Activated T-helper 1 cell treated with Interleukin-2 at 50 U/mL for 16 hours (primary cell): Measurements from ENCODE around the gene PSMC5.

ENCODE experiments used
- DNase-seq: peaks from one replicate; pipeline ENCODE4 v3.0.0-alpha.2; 2020; ENCODE audit warnings: low read depth

The PSMC5 gene

DNA sequence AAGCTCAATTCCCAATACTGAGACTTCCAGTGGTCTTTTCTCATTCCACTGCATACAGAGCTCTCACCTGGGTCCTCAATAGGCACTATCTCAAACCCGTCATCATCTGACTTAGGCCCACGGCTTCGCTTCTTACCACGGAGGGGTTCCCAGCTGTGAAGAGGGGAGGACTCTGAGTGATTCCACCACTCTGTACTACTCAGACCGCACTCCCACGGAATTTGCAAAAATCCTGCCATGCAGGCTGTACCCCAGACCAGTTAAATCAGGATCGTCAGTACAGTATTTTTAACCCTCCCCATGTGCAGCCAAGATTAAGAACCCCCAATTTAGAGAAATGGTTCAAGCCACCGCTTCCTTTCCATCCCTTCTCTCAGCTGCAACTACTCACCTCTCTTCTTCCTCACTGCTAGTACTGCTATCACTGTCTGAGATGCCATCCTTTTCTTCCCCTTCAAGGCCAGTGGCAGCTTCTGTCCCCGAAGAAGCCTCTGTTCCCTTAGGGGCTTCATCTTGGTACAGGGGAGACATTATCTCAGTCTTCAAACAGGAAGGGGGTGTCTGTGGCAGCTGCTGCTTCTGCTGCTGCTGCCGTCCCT, 6.2 kb upstream of the PSMC5 start:
- no peak for DNase-seq

DNA sequence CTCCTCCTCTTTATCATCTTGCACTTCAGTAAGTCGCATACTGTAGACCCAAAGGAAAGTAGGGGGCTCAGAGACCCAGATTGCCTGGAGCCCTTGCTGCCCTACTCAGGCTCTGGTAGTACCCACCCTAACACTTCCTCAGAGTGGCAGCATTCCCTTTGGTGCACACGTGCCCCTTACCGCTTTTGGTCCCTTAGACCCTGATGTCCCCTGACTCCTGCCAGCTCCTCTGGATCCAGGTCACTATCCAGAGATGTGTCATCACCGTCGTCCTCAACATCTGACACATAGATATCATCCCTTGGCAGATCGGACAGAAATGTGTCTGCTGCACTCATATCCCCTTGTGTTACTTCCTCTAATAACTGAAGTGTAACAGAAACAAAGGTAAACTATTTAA, 5.4 kb upstream of the PSMC5 start:
- no peak for DNase-seq

DNA sequence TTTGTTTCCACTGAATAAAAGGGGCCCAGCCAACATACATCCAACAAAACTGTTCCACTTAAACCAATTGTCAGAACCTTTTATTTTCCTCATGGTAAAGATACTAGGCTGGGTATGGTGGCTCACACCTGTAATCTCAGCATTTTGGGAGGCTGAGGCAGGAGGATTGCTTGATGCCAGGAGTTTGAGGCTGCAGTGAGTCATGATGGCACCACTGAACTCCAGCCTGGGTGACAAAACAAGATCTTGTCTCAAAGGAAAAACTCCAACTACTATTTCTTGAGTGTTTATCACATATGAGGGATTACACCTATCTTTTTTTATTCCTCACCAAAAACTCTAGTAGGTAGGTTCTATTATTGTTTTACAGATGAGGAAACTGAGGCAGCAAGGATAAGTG, 4.7 kb upstream of the PSMC5 start:
- DNase-seq = no peak

DNA sequence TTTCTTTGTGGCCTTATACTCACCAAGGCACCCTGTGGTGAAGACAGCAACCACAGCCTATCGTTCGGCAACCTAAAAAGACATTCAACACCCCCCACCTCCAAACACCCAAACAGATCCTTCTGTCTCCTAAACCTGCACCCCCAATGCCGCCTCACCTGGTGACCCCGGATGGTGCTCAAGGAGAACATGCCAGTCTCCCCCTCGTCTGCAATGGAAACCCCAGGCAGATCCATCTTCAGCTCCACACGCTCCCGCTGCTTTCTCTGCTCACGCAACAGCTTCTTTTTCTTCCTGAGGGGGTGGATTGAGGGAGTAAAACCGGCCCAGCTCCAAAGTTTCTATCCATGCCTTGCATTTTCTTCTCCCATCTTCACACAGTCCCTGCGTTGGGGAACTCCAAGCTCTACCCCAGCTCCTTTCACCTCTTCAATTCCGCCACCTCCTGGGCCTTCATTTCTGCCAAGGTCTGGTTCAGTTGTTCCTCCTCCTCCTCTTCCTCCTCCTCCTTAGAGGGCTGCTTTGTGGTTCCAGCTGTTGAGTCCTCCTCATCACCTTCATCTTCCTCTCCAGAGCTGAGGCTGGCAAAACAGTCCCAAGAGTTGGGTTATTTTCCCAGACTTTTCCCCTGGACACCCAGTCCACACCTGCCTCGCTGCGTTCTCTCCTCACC, 3.4 kb upstream of the PSMC5 start:
- DNase-seq = no peak

DNA sequence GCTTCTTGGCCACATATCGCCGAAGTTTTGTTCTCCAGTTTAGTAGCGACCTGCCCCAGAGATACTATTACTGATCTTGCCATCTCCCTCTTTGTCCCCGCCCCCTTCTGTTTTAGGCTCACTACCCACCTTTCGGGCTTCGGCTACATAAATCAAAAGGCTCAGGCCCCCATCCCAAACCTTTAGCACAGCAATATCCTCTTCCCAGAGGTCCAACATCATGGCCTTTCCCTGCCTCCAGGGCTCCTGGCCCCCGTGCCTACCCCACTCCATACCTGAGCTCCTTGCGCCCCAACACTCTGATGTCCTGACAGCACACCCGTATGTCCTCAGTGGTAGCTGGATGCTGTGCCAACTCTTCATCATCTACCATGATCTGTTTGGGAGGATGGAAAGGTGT, 2.9 kb upstream of the PSMC5 start:
- no peak for DNase-seq

DNA sequence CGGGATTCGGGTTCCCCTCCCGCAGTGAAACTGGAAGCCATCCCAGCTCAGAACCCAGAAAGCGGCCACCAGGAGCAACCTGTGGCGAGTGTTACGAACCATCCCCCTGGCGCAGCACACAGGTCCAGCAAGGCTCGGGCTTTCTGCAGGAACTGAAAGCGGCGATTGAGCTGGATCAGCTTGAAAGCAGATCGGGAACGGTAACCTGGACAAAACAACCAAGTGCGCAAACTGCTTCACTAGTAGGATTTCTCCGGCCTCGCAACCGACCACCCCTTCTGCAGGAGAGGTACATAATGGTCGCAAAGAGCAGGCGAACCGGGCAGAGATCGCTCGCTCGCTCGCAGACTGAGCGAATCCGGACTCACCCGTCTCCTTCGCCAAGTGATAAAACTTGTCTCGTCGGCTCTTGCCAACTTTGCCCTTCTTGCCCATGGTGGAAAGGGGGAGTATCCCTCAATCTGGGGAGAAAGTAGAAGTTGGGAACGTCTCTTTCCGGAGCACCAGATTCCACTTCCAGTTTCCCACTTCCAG, 696 bp upstream of the PSMC5 start:
- DNase-seq = no peak

DNA sequence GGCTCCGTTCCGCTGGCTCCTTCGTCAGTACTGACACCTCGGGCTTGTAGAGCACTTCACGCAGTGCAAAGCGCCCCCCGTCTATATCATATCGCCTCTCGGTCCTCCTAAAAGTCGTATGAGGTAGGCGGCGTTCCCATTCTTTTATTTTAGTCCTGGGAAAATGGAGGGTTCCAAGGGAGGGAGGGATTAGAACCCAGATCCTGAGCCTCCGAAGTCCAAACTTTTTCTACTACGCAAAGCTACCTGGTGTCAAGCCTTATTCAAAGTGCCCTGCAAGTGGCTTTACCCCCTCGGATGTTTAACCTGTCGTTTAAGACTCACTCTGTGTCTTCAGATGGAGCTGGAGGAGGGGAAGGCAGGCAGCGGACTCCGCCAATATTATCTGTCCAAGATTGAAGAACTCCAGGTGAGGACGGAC, 580 bp downstream of the PSMC5 start:
- no peak for DNase-seq

DNA sequence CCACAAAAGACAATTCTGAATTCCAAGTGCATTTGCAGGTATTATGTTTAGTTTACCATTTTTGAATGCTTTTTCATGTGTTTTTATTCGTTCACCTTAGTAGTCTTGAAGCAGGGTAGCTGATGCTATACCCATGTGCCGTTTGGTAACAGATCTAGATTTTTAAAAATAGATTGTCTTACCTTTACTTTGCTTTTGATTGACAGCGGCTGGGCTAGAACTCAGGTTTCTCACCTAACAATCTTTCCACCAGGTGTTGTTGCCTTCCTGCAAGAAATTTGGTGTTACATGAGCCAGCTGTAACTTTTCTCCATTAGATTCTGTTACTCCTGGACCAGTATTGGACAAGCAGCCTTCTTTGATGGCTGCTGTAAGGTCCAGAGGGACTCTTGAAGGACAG, 1.7 kb downstream of the PSMC5 start:
- no peak for DNase-seq

DNA sequence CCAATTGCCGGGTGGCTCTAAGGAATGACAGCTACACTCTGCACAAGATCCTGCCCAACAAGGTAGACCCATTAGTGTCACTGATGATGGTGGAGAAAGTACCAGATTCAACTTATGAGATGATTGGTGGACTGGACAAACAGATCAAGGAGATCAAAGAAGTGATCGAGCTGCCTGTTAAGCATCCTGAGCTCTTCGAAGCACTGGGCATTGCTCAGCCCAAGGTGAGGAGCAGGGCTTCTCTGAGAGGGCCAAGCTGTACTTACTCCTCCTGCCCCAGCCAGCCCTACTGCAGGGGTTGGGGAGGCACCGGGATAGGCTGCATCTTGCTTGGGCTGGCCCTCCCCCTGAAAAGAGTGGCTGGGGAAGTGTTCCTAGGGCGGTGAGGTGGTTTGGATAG, 3.0 kb downstream of the PSMC5 start:
- no peak for DNase-seq

DNA sequence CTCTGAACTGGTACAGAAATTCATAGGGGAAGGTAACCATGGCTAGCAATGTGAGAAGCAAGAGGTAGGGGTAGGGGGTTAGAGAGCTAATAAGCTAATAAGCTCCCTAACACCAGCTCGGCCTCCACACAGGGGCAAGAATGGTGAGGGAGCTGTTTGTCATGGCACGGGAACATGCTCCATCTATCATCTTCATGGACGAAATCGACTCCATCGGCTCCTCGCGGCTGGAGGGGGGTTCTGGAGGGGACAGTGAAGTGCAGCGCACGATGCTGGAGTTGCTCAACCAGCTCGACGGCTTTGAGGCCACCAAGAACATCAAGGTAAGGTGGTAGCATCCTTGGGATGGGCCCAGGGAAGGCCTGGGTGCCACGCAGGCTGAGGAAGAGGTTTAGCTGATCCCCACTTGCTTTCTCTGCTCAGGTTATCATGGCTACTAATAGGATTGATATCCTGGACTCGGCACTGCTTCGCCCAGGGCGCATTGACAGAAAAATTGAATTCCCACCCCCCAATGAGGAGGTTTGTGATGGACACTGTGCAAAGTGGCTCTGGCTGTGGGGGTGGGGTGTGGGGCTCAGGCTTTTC, 3.8 kb downstream of the PSMC5 start:
- no peak for DNase-seq

DNA sequence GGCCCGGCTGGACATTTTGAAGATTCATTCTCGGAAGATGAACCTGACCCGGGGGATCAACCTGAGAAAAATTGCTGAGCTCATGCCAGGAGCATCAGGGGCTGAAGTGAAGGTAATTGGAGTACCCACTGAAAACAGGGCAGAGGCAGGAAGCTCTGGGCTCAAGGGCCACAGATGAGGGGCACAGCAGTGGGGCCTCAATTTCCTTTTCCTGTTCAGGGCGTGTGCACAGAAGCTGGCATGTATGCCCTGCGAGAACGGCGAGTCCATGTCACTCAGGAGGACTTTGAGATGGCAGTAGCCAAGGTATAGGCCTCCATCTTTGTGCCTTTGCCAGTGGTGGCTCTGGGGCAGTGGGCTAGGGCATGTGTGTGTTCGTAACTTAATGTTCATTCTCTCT, 4.3 kb downstream of the PSMC5 start:
- no peak for DNase-seq

DNA sequence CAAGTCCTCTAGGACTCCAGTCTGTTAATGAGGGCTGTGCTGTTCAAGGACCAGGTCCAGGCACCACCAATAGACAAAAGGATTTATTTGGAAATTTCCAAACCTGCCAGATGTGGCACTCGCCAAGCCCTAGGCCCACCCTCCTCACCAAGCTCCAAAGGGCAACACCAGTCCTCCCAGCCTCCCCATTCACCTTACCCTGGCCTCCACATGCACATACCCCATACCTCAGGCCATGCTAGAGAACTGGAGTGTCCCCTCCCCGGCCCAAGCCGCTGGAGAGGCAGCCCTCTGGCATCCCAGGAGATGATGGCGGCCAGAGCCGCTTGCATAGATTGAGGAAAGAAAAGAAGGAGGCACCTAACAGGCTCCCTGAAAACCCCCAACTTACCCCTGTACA, 4.8 kb downstream of the PSMC5 start:
- DNase-seq = no peak

DNA sequence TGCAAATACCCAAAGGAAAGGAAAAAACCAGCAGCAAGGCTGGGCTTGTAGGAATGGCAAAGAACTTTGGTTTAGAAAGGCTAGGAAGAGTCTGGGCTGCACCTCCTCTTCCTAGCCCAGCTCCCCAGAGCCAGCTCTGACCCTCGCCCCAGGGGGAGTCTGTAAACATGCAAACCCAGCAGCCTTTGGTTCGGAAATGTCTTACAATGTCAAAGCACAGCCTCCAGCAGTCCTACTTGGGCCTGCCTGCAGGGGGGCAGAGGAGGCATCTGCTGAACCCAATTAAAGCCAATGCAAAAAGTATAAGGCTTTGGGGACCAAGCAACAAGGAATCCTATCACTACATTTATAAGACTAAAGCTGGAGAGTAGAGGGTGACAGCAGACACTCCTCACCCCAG, 5.2 kb downstream of the PSMC5 start:
- DNase-seq = no peak

DNA sequence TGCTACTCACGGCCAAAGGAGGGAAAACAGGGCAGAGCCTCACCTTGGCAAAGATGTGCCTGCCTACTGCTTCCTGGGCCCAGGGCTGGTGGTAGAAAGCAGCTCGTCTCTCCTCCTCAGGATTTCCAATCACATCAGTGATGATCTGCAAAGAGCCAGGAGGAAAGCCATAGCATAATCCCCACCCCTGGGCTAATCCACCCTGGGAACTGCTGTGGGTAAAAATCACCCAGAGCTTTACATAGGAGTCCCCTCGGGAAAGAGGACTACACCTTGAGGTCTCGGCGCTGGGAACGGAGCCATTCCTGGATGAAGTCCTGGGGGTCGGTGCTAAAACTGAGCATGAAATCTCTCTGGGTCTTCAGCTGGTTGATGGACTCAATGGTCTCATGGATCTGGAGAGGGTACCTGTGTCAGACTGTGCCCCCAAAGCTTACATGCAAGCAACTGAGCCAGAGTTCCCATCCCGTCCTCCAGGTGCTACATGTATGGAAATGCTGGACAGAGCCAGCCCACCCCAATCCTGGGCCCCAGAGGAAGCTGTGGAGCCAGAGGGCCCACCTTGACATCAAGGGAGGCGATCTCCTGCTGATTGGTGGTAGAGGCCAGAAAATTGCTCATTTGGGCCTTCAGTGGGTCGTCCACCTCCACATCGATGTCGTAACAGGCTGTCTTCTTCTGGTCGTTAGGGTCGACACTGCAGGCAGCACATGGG, 6.0 kb downstream of the PSMC5 start:
- DNase-seq = no peak

DNA sequence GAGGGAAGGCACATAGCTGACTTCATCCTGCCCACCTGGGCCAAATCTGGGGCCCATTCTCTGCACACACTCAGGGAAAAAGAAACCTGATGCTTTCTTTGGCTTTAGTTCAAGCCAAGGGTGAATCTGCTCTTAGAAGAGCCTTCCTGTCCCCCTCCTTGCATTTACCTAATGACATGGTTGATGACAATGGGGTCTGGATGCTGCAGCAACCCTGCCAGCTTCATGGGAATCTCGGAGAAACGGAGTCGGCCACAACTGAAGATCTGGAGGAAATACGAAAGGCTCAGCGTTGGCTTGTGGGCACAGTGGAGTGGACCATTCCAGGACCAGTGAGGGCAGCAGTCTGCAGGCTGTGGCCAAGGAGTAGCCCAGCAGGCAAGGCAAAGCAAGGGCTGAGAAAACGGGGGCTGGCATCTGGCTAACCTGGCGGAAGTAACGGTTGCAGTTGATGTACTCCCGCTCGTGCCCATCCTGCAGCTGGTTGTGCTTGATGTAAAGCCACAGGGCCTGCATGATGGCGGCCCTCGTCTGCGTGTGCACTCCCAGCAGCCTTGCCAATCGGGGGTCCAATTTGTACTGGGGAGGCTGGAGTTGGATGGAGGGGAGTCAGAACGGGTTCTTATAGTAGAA, 6.6 kb downstream of the PSMC5 start:
- DNase-seq = no peak

DNA sequence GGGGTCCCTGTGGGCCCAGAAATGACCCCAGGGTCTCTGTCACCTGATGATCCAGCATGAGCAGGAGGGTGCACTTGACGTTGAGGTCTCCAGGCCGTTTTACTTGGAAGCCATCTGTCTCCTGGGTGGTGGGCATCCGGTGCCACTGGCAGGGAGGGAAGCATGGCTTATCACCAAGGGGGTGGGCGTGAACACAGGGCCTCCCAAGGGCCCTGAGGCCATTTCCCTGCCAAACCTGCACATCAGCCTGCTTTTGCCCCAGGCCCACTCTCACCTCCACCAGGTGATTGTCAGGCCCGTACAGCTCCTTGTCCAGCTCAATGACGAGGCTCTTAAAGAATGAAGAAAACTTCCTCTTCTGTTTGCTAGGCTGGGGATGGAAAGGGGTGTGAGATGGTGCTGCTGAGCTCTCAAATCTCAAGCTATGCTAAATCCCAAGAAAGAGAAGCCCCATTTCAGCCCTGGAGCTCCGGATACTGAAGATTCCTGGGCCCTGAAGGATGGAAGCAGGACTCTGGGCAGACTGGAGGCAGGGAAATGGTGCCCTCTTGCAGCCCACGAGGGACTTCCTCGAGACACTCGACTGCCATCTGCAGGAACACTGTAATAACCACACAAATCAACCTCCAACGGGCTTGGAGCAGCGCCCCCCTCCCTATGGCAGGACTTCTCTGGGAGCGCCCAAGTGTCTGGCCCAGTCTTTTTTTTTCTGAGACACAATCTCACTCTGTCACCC, 7.4 kb downstream of the PSMC5 start:
- DNase-seq = peak; percentile 49

DNA sequence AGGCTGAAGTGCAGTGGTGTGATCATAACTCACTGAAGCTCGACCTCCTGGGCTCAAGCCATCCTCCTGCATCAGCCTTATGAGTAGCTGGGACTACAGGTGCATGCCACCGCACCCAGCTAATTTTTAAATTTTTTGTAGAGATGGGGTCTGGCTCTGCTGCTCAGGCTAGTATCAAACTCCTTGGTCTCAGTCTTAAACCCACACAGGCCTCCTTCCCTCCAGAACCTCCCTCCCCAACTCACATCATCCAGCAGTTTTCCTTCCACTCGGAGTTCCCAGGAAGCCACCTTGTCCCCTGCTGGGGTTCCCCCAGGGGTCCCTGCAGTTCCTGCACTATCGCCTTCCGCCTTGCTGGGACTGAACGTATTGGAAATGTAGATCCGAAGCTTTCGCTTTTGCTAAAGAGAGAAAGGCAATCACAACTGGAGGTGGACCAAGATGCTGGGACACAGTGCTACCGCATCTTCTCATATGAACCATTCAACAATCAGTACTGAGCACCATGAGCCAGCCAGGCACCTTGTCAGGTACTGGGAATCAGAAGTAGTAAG, 8.0 kb downstream of the PSMC5 start:
- no peak for DNase-seq

DNA sequence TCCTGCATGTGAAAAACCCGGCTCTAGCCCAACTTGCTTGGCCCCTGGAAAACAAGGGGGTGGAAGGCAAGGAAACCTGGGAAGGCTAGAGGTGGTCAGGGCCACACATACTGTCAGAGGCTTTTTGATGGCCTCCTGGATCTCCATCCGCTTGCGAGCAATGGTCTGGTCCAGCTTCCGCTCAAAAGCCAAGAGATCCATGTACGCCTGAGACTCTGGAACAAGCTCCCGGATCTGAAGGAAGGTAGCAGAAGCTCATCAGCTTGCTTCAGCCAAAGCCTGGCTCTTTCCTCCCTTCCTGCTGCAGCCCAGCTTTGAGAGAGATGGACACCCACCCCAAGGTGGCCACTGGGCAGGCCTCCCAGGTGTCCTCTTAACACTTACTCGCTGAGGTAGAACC, 9.6 kb downstream of the PSMC5 start:
- DNase-seq = no peak

DNA sequence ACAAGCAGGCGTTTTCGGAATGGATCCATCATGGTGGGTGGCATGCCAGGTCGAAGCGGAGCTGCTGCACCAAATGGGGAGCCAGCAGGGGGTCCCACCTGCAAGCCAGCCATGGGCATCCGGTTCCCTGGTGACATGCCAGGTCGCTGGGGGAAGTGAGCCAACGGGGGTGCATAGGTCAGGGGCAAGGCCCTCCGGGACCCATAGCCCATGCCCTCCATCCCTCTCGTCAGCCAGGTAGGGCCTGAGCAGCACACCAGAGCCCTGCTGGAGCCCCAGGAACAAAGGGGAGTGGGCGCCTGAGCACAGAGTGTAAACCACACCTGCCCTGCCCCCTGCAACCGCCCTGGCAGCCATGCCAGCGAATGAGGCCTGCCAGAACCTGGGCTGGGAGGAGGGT, 10.2 kb downstream of the PSMC5 start:
- no peak for DNase-seq

DNA sequence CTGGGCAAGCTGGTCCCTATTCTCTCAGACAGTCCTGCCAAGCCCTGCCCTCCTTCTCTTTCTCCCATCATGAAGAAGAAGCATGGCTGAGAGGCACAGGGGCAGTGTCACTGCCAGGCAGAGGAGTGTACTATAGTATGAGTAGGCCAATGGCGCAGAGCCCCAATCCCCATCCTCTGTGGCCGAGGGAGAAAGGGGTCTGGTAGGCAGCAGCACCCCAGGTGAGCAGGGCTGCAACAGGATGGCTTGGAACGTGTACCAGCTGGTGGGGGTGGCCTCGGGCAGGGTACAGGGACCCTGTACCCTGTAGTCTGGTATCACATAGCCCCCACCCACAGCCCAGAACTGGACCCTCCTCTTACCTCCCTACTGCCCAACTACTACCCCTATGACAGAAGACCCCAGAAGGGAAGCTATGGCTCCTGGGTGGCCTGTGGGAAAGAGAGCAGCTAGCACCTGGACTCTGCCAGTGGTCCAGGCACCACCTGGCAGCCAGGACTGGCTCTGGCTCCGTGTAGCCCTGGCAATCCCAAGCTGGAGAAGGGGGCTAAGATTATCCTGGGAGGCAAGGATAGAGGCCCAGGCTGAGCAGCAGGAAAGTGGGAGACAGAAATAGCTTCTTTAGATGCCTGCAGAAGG, 10.8 kb downstream of the PSMC5 start:
- DNase-seq = no peak

DNA sequence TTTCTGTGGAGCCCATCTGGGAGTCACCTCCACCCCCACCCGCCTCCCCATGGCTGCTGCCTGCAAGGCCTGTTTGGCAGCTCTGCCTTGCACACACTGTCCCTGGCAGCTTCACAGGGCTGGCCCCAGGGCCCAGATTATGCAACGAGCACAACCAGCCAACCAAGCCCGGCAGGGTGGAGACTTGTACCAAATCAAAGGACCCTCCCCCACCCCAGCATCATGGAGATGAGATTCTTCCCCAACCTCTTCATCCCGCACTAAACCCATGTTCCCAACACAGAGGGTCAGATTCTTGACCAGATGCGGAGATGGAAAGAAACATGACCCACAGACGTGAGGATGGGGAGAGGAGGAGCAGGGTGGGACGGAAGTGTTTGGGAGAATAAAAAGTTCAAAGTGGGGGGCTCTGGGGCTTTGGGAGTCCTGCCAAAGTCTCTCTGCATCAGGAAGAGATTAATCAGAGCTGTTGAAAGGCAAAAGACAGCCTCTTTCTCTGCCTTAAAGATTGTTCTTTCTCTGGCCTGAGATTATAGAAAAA, 11.5 kb downstream of the PSMC5 start:
- DNase-seq = no peak
